Neural progenitor cell (in vitro differentiated cells): ENCODE measurements around the gene IL17RB.

Source experiments
- EZH2phosphoT487 ChIP-seq: fragments of 200-600 bp; sonication (generic); IDR thresholded peaks from 2 replicates; pipeline ENCODE4 v1.6.1; 2017; ENCODE audit warnings: antibody characterized with exemption
- TF ChIP-seq, protein P1 (sequence below): fragments of 200-600 bp; sonication (generic); IDR thresholded peaks from 2 replicates; pipeline ENCODE4 v1.5.1; 2017; ENCODE audit warnings: antibody characterized with exemption, mild to moderate bottlenecking

DNA sequence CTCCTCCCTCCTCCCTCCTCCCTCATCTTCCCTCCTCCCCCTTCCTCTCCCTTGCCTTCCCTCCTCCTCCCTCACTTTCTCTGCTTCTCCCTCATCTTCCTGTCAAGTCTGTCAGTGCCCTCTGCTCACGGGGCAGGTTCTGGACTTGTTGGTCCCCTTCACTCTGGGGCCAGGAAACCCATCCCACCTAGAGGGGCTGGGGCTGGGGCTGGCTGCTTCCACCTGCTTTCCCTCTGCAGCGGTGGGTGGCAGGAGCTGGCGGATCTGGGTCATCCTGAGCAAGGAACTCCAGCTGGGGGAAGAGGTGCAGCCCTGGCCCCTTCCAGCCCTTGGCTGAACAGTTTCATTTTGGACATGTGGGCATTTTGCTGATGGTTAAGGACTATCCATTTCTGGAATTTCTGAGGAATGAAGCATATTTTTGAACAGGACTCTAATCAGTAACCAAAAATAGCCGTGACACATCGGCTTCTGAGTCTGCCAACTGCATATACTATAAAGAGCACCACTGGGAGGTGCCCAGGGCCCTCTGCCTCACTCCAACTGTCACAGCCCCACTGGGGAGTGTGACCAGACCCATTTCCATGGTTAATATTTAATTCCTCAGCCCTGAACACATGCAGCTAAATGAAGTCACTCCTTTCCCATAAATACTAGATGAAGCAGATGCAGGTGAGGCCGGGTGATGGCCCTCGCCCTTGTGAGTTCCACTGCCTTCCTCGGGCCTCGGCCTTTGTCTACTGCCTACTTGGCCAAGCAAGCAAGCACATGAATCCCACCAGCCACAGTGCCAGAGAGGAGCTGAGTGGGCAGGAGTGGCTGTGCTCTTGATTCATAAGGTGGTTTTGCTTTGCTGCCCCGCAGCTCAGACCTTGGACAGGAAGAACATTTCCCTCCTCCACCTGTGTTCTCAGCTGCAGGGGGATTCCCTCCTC, 39.9 kb upstream of the IL17RB start:
- TF ChIP-seq, protein P1, sequence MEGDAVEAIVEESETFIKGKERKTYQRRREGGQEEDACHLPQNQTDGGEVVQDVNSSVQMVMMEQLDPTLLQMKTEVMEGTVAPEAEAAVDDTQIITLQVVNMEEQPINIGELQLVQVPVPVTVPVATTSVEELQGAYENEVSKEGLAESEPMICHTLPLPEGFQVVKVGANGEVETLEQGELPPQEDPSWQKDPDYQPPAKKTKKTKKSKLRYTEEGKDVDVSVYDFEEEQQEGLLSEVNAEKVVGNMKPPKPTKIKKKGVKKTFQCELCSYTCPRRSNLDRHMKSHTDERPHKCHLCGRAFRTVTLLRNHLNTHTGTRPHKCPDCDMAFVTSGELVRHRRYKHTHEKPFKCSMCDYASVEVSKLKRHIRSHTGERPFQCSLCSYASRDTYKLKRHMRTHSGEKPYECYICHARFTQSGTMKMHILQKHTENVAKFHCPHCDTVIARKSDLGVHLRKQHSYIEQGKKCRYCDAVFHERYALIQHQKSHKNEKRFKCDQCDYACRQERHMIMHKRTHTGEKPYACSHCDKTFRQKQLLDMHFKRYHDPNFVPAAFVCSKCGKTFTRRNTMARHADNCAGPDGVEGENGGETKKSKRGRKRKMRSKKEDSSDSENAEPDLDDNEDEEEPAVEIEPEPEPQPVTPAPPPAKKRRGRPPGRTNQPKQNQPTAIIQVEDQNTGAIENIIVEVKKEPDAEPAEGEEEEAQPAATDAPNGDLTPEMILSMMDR, result no peak
- TF ChIP-seq EZH2phosphoT487, result no peak
